OCI-LY7 (cell line): ENCODE data around the gene GAS1. TPM values are rescaled to one million over a fixed set of nuclear protein-coding genes. Genes with fewer than 3 reads are reported as not detected.

Experiments
- BruUV-seq: library from RNA; stranded (reverse); fragments of 400-500 nt; replicated peaks from 2 replicates; lab custom pipeline; 2021; lab: Mats Ljungman, UMichigan
- CTCF ChIA-PET: fragments of 300-600 bp; sonication (Branson Sonifier 250); formaldehyde crosslinking; loops from one replicate; lab custom pipeline; 2022; ENCODE audit warnings: antibody characterized with exemption; ENCODE audit not compliant: unreplicated experiment; lab: Charles Lee
- POLR2A ChIA-PET: fragments of 300-600 bp; sonication (Branson Sonifier 250); formaldehyde crosslinking; loops from one replicate; lab custom pipeline; 2022; ENCODE audit warnings: antibody characterized with exemption; lab: Charles Lee
- DNase-seq: peaks from one replicate; pipeline ENCODE4 v3.0.0-alpha.2; 2015; ENCODE audit warnings: low spot score
- H2AFZ ChIP-seq: fragments of 200-600 bp; sonication (generic), shearing (Covaris generic); 2 replicates; pipeline ENCODE4 v1.6.1; 2014; ENCODE audit warnings: mild to moderate bottlenecking, antibody characterized with exemption, low read length, moderate library complexity
- H3K27ac ChIP-seq: fragments of 200-600 bp; sonication (generic); 2 replicates; pipeline ENCODE4 v1.5.1; 2014; ENCODE audit warnings: mixed run types, low read depth, mild to moderate bottlenecking, moderate library complexity, low read length, inconsistent platforms; ENCODE audit not compliant: poor library complexity, severe bottlenecking
- H3K36me3 ChIP-seq: fragments of 200-600 bp; sonication (generic); 2 replicates; pipeline ENCODE4 v1.6.1; 2014; ENCODE audit warnings: mild to moderate bottlenecking, antibody characterized with exemption, low read length, moderate library complexity, mixed read lengths; ENCODE audit not compliant: insufficient read depth
- H3K4me1 ChIP-seq: fragments of 200-600 bp; sonication (generic); 2 replicates; pipeline ENCODE4 v1.5.1; 2014; ENCODE audit warnings: mild to moderate bottlenecking, low read length; ENCODE audit not compliant: insufficient read depth, poor library complexity, severe bottlenecking
- H3K4me2 ChIP-seq: fragments of 200-600 bp; sonication (generic); 2 replicates; pipeline ENCODE4 v1.6.1; 2014; ENCODE audit warnings: mild to moderate bottlenecking, low read length
- H3K4me3 ChIP-seq: fragments of 200-600 bp; sonication (generic); 2 replicates; pipeline ENCODE4 v1.5.1; 2014; ENCODE audit warnings: mild to moderate bottlenecking, low read depth, low read length; ENCODE audit not compliant: poor library complexity, severe bottlenecking
- H3K79me2 ChIP-seq: fragments of 200-600 bp; sonication (generic); 2 replicates; pipeline ENCODE4 v1.6.1; 2016; ENCODE audit warnings: low read depth, mild to moderate bottlenecking, low read length, moderate library complexity, mixed read lengths; ENCODE audit not compliant: insufficient read depth
- H3K9me2 ChIP-seq: fragments of 200-600 bp; sonication (generic); 2 replicates; pipeline ENCODE4 v1.6.1; 2016; ENCODE audit warnings: mild to moderate bottlenecking, low read length, mixed read lengths; ENCODE audit not compliant: insufficient read depth
- H3K9me3 ChIP-seq: fragments of 200-600 bp; sonication (generic); 2 replicates; pipeline ENCODE4 v1.6.1; 2014; ENCODE audit warnings: mild to moderate bottlenecking, mixed run types, low read length, mixed read lengths
- H4K20me1 ChIP-seq: fragments of 200-600 bp; sonication (generic); 2 replicates; pipeline ENCODE4 v1.6.1; 2014; ENCODE audit warnings: mild to moderate bottlenecking, antibody characterized with exemption, low read length, moderate library complexity, mixed read lengths; ENCODE audit not compliant: insufficient read depth
- EZH2phosphoT487 ChIP-seq: fragments of 200-600 bp; sonication (generic); IDR thresholded peaks from 2 replicates; pipeline ENCODE4 v1.6.1; 2018; ENCODE audit warnings: low read depth, borderline replicate concordance, mild to moderate bottlenecking, mixed run types, antibody characterized with exemption, low read length, moderate library complexity, mixed read lengths
- intact Hi-C: fragments of 100-400 bp; cut with micrococcal nuclease; formaldehyde crosslinking; loops from one replicate; pipeline ENCODE4 v1.10.0; 2022; ENCODE audit not compliant: unreplicated experiment
- total RNA-seq, 2 experiments: library from RNA; depleted of rRNA in 1 of 2; stranded (reverse); fragments of >200 nt in 1 of 2; shearing (Covaris generic) in 1 of 2; gene quantifications; 2 replicates each; pipeline ENCODE4 v1.2.3, GENCODE V29; 2014 to 2022
- TF ChIP-seq, protein P1 (sequence below): fragments of 200-600 bp; sonication (generic); conservative IDR thresholded peaks from 2 replicates; pipeline ENCODE4 v1.5.1; 2014; ENCODE audit warnings: mild to moderate bottlenecking, antibody characterized with exemption, low read length, moderate library complexity, mixed read lengths

GAS1 gene
- total RNA-seq, 2 experiments from 2014 or later, result not detected

- POLR2A ChIA-PET, result interaction anchor here (1.9 kb wide), 1 partner anchor 12 kb away, joined by 4 read pairs; no protein-coding TSS in a partner anchor
- H3K79me2 ChIP-seq, result no peaks in the 10 kb centered on the region
- TF ChIP-seq, protein P1, sequence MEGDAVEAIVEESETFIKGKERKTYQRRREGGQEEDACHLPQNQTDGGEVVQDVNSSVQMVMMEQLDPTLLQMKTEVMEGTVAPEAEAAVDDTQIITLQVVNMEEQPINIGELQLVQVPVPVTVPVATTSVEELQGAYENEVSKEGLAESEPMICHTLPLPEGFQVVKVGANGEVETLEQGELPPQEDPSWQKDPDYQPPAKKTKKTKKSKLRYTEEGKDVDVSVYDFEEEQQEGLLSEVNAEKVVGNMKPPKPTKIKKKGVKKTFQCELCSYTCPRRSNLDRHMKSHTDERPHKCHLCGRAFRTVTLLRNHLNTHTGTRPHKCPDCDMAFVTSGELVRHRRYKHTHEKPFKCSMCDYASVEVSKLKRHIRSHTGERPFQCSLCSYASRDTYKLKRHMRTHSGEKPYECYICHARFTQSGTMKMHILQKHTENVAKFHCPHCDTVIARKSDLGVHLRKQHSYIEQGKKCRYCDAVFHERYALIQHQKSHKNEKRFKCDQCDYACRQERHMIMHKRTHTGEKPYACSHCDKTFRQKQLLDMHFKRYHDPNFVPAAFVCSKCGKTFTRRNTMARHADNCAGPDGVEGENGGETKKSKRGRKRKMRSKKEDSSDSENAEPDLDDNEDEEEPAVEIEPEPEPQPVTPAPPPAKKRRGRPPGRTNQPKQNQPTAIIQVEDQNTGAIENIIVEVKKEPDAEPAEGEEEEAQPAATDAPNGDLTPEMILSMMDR, result no peak
- no peak for TF ChIP-seq EZH2phosphoT487
- H3K4me2 ChIP-seq, result no peak overlapping the region
- DNase-seq, result no peak
- no peaks in the 10 kb centered on the region for H3K36me3 ChIP-seq
- no peak overlapping the region for H3K4me3 ChIP-seq
- H3K9me3 ChIP-seq, result no peaks in the 10 kb centered on the region
- H3K4me1 ChIP-seq, result no peaks in the 10 kb centered on the region
- BruUV-seq, result no TSS peak
- H2AFZ ChIP-seq, result no peak overlapping the region
- H3K9me2 ChIP-seq, result no peaks in the 10 kb centered on the region
- no peaks in the 10 kb centered on the region for H4K20me1 ChIP-seq
- CTCF ChIA-PET, result no interaction called here
- intact Hi-C loops, result no loop called here
- H3K27ac ChIP-seq, result no peak overlapping the region
Measured at GRCh38 chr9:86942281-86943200, 4.8 kb downstream of the GAS1 start.

DNA sequence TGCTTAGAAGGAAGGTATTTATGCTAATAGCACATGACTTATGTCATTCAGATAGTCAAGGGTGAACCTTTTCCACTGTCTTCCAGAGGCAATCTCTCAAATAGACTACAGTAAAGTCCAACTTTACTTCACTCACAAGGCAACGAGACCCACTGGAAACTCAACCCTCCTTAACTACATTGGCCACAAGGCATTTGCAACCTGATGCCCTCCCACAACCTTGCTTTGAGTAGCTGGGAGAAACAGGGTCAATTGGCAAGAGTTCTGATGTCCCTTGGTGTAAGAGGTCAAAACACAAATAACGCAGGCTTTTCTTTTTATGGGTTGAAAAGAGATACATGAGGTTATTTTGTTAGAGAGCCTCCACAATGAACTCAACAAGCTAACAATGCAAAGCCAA is 6.1 kb downstream of the GAS1 start:
- no peaks in the 10 kb centered on the region for H3K4me1 ChIP-seq
- no peaks in the 10 kb centered on the region for H3K79me2 ChIP-seq
- no peaks in the 10 kb centered on the region for H3K36me3 ChIP-seq
- H3K4me3 ChIP-seq, result no peak overlapping the region
- no TSS peak for BruUV-seq
- H3K27ac ChIP-seq, result no peak overlapping the region
- CTCF ChIA-PET, result no interaction called here
- intact Hi-C loops, result no loop called here
- H4K20me1 ChIP-seq, result no peaks in the 10 kb centered on the region
- no peak overlapping the region for H2AFZ ChIP-seq
- POLR2A ChIA-PET, result no interaction called here
- no peak overlapping the region for H3K4me2 ChIP-seq
- DNase-seq, result no peak
- H3K9me2 ChIP-seq, result no peaks in the 10 kb centered on the region
- TF ChIP-seq EZH2phosphoT487, result no peak
- TF ChIP-seq, protein P1, result no peak
- no peaks in the 10 kb centered on the region for H3K9me3 ChIP-seq

- no peaks in the 10 kb centered on the region for H3K9me3 ChIP-seq
- intact Hi-C loops, result no loop called here
- CTCF ChIA-PET, result no interaction called here
- TF ChIP-seq, protein P1, result no peak
- no peak for TF ChIP-seq EZH2phosphoT487
- no TSS peak for BruUV-seq
- no peaks in the 10 kb centered on the region for H3K36me3 ChIP-seq
- no peak overlapping the region for H2AFZ ChIP-seq
- H3K4me3 ChIP-seq, result no peak overlapping the region
- no peaks in the 10 kb centered on the region for H3K9me2 ChIP-seq
- H3K79me2 ChIP-seq, result no peaks in the 10 kb centered on the region
- no peak overlapping the region for H3K27ac ChIP-seq
- H3K4me2 ChIP-seq, result no peak overlapping the region
- H4K20me1 ChIP-seq, result no peaks in the 10 kb centered on the region
- no peaks in the 10 kb centered on the region for H3K4me1 ChIP-seq
- POLR2A ChIA-PET, result no interaction called here
- no peak for DNase-seq
Measured at GRCh38 chr9:86940774-86941173, 6.5 kb downstream of the GAS1 start.
